Stimulated activated memory B cell treated with anti-CD40 and anti-IgM and Interleukin-4, amounts not matched to agents 10 μg/mL and 1 μg/mL and 100 μg/mL, for 72 hours (primary cell): ENCODE measurements around the gene DNMT3B.

Experiments
- ATAC-seq: fragments of 150-1000 bp; cut with Tn5 transposase; 2 replicates; pipeline ENCODE4 v1.10.0; 2021
- H3K27ac Mint-ChIP-seq: one replicate; pipeline ENCODE4 v1.8.0; 2022; ENCODE audit warnings: mild to moderate bottlenecking, mixed read lengths
- H3K27me3 Mint-ChIP-seq: one replicate; pipeline ENCODE4 v1.8.0; 2022; ENCODE audit warnings: mixed read lengths
- H3K36me3 Mint-ChIP-seq: one replicate; pipeline ENCODE4 v1.8.0; 2022; ENCODE audit warnings: mixed read lengths
- H3K4me1 Mint-ChIP-seq: one replicate; pipeline ENCODE4 v1.8.0; 2022; ENCODE audit warnings: mixed read lengths
- H3K4me3 Mint-ChIP-seq: one replicate; pipeline ENCODE4 v1.8.0; 2022; ENCODE audit warnings: mild to moderate bottlenecking, moderate library complexity, mixed read lengths
- H3K9me3 Mint-ChIP-seq: one replicate; pipeline ENCODE4 v1.8.0; 2022; ENCODE audit warnings: mixed read lengths

Gene DNMT3B

DNA sequence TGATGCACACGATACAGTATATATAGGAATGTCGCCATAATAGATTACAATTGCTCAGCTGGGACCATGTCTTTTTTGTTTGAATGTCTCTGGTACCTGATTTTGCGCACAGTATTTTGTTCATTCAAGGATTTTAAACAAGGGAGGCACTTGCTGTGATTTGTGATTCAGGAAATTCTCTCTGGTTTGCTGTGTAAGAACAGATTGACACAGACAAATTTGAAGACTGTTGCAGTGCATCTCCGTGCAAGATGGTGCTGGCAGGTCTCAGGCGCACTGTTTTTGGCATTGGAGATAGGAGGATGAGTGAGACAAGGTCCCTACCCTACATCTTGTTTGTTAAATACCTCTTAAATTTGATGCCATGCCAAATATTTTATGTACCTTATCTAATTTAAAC lies 60.0 kb downstream of the DNMT3B start:
- H3K9me3 Mint-ChIP-seq, result no peaks in the 10 kb centered on the region
- peak overlapping the region; percentile 28 for H3K27ac Mint-ChIP-seq
- H3K27me3 Mint-ChIP-seq, result no peaks in the 10 kb centered on the region
- peaks cover 7% of the 10 kb centered on the region for H3K36me3 Mint-ChIP-seq
- H3K4me1 Mint-ChIP-seq, result peaks cover 46% of the 10 kb centered on the region
- no peak for ATAC-seq
- H3K4me3 Mint-ChIP-seq, result no peak overlapping the region

GRCh38 chr20:32823078-32823477 lies 60.9 kb downstream of the DNMT3B start:
- Mint-ChIP-seq H3K36me3 (peaks cover 15% of the 10 kb centered on the region), H3K27me3 (no peaks in the 10 kb centered on the region), H3K27ac (peak overlapping the region; percentile 28), H3K4me1 (peaks cover 50% of the 10 kb centered on the region), H3K9me3 (no peaks in the 10 kb centered on the region), H3K4me3 (no peak overlapping the region)
- no peak for ATAC-seq

DNA sequence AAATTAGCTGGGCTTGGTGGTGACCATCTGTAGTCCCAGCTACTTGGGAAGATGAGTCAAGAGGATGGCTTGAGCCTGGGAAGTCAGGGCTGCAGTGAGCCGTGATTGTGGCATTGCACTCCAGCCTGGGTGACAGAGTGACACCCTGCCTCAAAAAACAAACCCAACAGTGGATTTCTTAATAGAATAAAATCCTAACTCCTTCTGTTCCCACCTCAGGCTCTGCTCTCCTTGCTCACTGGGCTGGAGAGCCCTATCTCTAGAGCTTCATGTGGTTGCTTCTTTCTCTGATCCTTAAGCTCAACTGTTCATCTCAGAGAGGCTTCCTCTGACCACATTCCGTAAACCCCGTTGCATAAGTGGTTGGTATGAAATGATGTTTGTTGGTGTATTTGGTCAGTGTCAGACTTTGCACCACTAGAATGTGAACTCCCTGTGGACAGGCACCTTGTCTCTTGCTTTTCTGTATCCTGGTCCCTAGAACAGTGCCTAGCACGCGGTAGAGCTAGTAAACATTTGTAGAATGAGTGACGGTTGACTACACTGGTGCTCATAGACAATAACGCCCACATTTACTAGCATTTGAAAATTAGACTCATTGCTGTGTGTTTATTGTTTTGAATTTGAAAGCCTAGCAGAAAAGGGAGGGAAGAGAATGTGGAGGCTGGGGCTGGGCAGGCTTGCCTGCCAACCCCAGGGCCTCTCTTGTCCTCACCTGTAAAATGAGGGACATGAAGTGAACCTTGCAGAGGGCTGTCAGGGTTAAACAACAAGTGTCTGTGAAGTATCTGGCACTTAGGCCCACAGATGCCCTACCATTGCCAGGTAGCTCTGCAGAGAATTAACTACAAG lies 61.8 kb downstream of the DNMT3B start:
- Mint-ChIP-seq H3K36me3 (peaks cover 21% of the 10 kb centered on the region), H3K27ac (peak overlapping the region; percentile 28), H3K9me3 (no peaks in the 10 kb centered on the region), H3K4me1 (peaks cover 54% of the 10 kb centered on the region), H3K4me3 (no peak overlapping the region), H3K27me3 (no peaks in the 10 kb centered on the region)
- no peak for ATAC-seq

DNA sequence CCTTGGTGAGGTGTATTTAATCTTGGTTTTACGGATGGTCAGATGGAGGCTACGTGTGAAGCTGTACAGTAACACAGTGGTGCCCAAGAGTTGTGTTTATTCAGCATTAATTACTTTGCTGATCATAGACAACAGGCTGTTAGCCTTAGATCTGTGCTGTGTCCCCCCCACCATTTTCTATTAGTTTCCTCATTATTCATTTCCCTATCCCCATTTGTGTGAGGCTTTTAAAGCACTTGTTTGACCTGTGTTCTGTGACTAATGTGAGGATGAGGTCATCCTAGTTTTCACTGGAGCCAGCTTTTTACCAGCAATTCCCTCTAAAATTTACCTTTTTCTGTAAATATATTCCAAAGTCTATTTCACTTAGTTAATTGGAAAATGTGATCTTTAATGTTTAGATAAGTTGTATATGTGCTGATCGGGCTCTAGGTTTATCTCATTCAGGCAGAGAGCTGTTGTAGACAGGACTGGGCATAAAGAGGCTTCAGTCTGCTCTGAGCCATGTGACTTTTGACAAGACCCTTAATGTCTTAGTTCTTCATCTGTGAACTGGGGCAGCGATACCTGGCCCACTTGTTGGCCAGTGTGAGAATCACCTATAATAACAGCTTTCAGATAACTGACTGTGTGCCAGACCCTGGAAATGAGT lies 66.0 kb downstream of the DNMT3B start:
- Mint-ChIP-seq H3K36me3 (peaks cover 53% of the 10 kb centered on the region), H3K9me3 (no peaks in the 10 kb centered on the region), H3K27me3 (no peaks in the 10 kb centered on the region), H3K4me1 (peaks cover 40% of the 10 kb centered on the region), H3K4me3 (no peak overlapping the region), H3K27ac (no peak overlapping the region)
- no peak for ATAC-seq

- no peaks in the 10 kb centered on the region for H3K9me3 Mint-ChIP-seq
- H3K36me3 Mint-ChIP-seq, result peaks cover 53% of the 10 kb centered on the region
- H3K4me1 Mint-ChIP-seq, result peaks cover 27% of the 10 kb centered on the region
- peak overlapping the region; percentile 1 for H3K27ac Mint-ChIP-seq
- no peak overlapping the region for H3K4me3 Mint-ChIP-seq
- no peaks in the 10 kb centered on the region for H3K27me3 Mint-ChIP-seq
- no peak for ATAC-seq
These were observed 67.3 kb downstream of the DNMT3B start for GRCh38 chr20:32829311-32830005.

DNA sequence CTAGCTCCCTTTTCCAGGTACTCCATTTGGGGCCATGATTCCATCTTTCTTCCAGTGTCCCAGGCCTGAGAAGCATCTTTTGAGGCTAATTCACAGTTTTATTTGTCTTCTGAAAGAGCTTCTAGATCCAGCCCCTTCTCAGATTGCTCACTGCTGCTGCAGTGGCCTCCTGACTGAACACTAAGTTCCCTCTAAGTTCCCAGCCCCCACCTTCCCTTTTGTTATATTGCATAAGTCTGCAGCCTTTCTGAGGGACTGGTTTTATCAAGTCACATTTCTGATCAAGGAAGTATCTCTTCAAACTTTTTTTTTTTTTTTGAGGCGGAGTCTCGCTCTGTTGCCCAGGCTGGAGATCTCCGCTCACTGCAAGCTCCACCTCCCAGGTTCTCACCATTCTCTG lies 68.3 kb downstream of the DNMT3B start:
- Mint-ChIP-seq H3K36me3 (peaks cover 53% of the 10 kb centered on the region), H3K9me3 (no peaks in the 10 kb centered on the region), H3K27me3 (no peaks in the 10 kb centered on the region), H3K27ac (peak overlapping the region; percentile 1), H3K4me3 (no peak overlapping the region), H3K4me1 (peaks cover 24% of the 10 kb centered on the region)
- no peak for ATAC-seq

DNA sequence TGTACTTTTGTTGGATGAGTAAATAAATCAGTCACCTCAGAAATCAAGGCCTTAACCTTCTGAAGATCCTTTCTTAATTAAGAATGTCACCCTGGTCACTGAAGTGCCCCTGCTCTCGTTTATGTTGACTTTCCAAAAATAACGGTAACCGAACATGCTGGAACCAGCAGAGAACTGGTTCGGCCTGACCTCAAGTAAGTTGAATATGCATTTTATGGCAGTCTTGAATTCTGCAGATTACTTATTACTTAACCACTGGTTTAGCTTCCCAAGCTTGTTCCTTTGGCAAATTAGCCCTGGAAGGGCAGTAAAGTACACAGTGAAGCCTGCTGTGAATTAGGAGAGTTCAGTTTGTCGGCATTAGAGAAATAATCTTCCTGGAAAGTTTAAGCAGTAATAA lies 69.8 kb downstream of the DNMT3B start:
- H3K4me3 Mint-ChIP-seq, result no peak overlapping the region
- no peak for ATAC-seq
- no peaks in the 10 kb centered on the region for H3K9me3 Mint-ChIP-seq
- peaks cover 58% of the 10 kb centered on the region for H3K36me3 Mint-ChIP-seq
- H3K4me1 Mint-ChIP-seq, result peaks cover 23% of the 10 kb centered on the region
- no peaks in the 10 kb centered on the region for H3K27me3 Mint-ChIP-seq
- no peak overlapping the region for H3K27ac Mint-ChIP-seq

DNA sequence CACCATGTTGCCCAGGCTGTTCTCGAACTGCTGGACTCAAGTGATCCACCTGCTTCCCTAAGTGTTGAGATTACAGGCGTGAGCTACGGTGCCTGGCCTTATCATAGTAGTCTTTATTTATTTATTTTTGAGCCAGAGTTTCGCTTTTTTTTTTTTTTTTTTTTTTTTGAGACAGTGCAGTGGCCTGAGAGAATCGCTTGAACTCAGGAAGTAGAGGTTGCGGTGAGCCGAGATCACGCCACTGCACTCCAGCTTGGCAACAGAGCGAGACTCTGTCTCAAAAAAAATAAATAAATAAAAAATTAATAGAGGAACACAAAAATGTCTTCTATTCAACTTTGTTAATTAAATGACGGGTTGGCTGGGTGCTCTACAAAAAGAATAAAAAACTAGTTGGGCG lies 70.5 kb downstream of the DNMT3B start:
- no peaks in the 10 kb centered on the region for H3K9me3 Mint-ChIP-seq
- no peak for ATAC-seq
- peaks cover 22% of the 10 kb centered on the region for H3K4me1 Mint-ChIP-seq
- H3K36me3 Mint-ChIP-seq, result peaks cover 51% of the 10 kb centered on the region
- no peaks in the 10 kb centered on the region for H3K27me3 Mint-ChIP-seq
- H3K27ac Mint-ChIP-seq, result no peak overlapping the region
- no peak overlapping the region for H3K4me3 Mint-ChIP-seq

DNA sequence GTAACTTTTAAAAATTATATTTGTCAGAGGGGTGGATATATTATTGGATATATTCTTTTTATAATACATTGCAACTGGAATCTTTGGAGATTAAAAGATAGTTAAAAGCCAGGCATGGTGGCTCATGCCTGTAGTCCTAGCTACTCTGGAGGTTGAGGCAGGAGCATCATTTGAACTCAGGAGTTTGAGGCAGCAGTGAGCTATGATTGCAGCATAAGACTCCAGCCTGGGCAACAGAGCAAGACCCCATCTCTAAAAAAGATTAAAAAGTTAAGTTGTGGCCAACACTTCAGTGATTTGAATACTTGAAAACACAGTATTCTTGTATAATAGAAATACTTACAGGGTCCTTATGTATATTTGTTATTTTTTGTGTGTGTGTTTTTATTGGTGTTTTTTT lies 72.8 kb downstream of the DNMT3B start:
- Mint-ChIP-seq H3K4me1 (peaks cover 18% of the 10 kb centered on the region), H3K27ac (no peak overlapping the region), H3K27me3 (no peaks in the 10 kb centered on the region), H3K4me3 (no peak overlapping the region), H3K36me3 (peaks cover 49% of the 10 kb centered on the region), H3K9me3 (no peaks in the 10 kb centered on the region)
- ATAC-seq, result no peak

DNA sequence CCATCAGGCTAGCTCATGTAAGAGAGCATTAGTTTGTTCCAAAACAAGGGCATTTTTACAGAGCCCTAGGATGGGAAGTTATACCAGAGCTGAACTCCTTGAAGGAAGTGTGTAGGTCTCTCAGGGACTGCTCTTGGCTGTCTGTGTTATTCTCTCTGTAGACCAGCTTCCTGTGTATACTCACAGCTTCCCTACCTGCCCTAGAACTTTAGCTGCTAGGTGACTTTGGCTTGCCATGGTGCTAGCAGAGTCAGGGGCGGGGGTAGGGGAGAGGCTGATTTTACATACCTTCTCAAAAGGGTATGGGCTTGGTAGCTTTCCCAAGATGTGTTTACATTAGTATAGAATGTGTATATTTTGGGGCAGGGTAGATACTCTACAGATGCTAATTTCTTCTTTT lies 75.0 kb downstream of the DNMT3B start:
- no peak for ATAC-seq
- no peak overlapping the region for H3K4me3 Mint-ChIP-seq
- peaks cover 11% of the 10 kb centered on the region for H3K4me1 Mint-ChIP-seq
- H3K27ac Mint-ChIP-seq, result no peak overlapping the region
- no peaks in the 10 kb centered on the region for H3K27me3 Mint-ChIP-seq
- H3K36me3 Mint-ChIP-seq, result peaks cover 45% of the 10 kb centered on the region
- H3K9me3 Mint-ChIP-seq, result no peaks in the 10 kb centered on the region

GRCh38 chr20:32839227-32839981 lies 77.2 kb downstream of the DNMT3B start:
- H3K9me3 Mint-ChIP-seq, result no peaks in the 10 kb centered on the region
- peak overlapping the region; percentile 8 for H3K27ac Mint-ChIP-seq
- no peak for ATAC-seq
- peaks cover 11% of the 10 kb centered on the region for H3K4me1 Mint-ChIP-seq
- no peaks in the 10 kb centered on the region for H3K27me3 Mint-ChIP-seq
- H3K4me3 Mint-ChIP-seq, result no peak overlapping the region
- peaks cover 59% of the 10 kb centered on the region for H3K36me3 Mint-ChIP-seq

DNA sequence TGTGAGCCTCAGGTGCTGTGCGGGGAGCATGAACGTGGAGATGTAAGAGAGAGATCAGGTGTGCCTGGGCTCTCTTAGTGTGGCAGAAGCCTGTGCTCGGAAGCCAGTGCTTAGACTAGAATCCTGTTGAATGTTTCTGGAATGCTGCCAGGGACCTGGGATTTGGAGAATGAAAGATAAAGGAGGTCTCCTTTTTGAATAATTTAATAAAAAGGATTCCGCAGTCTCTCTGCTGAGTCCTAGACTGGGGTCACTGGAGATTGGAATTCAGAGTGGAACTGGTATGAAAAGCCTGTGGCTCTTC lies 77.7 kb downstream of the DNMT3B start:
- H3K27me3 Mint-ChIP-seq, result no peaks in the 10 kb centered on the region
- peaks cover 16% of the 10 kb centered on the region for H3K4me1 Mint-ChIP-seq
- H3K4me3 Mint-ChIP-seq, result no peak overlapping the region
- ATAC-seq, result no peak
- H3K27ac Mint-ChIP-seq, result peak overlapping the region; percentile 8
- H3K36me3 Mint-ChIP-seq, result peaks cover 64% of the 10 kb centered on the region
- H3K9me3 Mint-ChIP-seq, result no peaks in the 10 kb centered on the region

DNA sequence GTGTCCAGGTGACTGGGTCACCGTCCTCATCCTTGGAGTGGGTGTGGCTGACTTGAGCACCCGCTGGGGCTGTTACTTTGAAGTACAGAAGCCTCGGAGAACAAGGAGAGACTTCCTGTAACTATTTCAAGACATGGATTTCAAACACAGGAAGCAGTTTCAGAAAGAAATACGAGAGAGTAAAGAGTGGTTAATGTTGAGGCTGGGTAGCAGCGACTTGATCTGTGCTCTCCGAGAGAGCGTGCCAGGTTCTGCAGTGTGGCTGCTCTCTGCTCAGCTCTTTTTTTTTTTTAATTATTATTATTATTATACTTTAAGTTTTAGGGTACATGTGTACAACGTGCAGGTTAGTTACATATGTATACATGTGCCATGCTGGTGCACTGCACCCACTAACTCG lies 79.0 kb downstream of the DNMT3B start:
- ATAC-seq, result no peak
- no peak overlapping the region for H3K27ac Mint-ChIP-seq
- H3K27me3 Mint-ChIP-seq, result no peaks in the 10 kb centered on the region
- no peaks in the 10 kb centered on the region for H3K9me3 Mint-ChIP-seq
- H3K36me3 Mint-ChIP-seq, result peaks cover 62% of the 10 kb centered on the region
- peaks cover 16% of the 10 kb centered on the region for H3K4me1 Mint-ChIP-seq
- no peak overlapping the region for H3K4me3 Mint-ChIP-seq

DNA sequence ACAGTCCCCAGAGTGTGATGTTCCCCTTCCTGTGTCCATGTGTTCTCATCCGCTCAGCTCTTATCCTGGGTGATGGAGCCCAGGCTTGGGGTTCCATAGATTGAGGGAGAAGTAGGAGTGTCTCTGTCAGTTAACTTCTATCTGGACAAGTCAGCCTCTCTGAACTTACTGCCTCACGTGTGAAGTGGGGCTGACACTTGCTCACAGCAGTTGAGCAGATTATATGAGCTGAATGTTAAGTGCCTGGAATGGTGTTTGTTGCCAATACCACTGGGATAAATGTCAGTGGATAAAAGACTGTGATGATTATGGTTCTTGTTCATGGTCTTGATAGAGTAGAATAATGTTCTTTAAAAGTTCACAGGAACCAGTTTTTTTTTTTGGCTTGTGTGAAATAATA lies 79.4 kb downstream of the DNMT3B start:
- no peak overlapping the region for H3K27ac Mint-ChIP-seq
- no peak overlapping the region for H3K4me3 Mint-ChIP-seq
- H3K27me3 Mint-ChIP-seq, result no peaks in the 10 kb centered on the region
- H3K9me3 Mint-ChIP-seq, result no peaks in the 10 kb centered on the region
- peaks cover 16% of the 10 kb centered on the region for H3K4me1 Mint-ChIP-seq
- ATAC-seq, result no peak
- peaks cover 62% of the 10 kb centered on the region for H3K36me3 Mint-ChIP-seq
